ENCODE results near the gene SSH2.

Gene SSH2

GRCh38 chr17:29864123-29864522 lies 65.9 kb downstream of the SSH2 start (continued):
- TF ChIP-seq ZNF518A (tag by site-specific recombination; conservative IDR thresholded peaks at IDR 0.05; ENCODE audit: low read depth), result peak; percentile 72; the same call in 1 of the 2 replicates
- TF ChIP-seq ZNF394 (tag by site-specific recombination; IDR thresholded peaks at IDR 0.05; ENCODE audit: borderline replicate concordance), result peak; percentile 83

GRCh38 chr17:29862951-29863350 lies 67.1 kb downstream of the SSH2 start:
- Histone ChIP-seq H3K4me3 (ENCODE audit: low read depth, low read length) (no peak overlapping the region), H3K36me3 (ENCODE audit: control insufficient read depth in 2 of 2, insufficient read depth in 1 of 2, low read length in 2 of 2) (no peaks in the 10 kb centered on the region; a peak in 1 of 3 replicates), H3K4me1 (ENCODE audit: control insufficient read depth, insufficient read depth, low read length) (no peaks in the 10 kb centered on the region), H3K9me3 (ENCODE audit: control insufficient read depth, insufficient read depth, low read depth, low read length) (no peaks in the 10 kb centered on the region), H3K27ac (ENCODE audit: extremely low read depth, low read depth, low read length) (no peak overlapping the region)
- ChIA-PET CTCF (interaction anchor here (0.6 to 1.1 kb wide), 2 partner anchors 9 to 1100 kb away, joined by 3 read pairs; no protein-coding TSS in a partner anchor), POLR2A (no interaction called here)
- TF ChIP-seq ZNF555 (tag by site-specific recombination; conservative IDR thresholded peaks at IDR 0.05), result no peak
- TF ChIP-seq OVOL3 (tag by site-specific recombination; IDR thresholded peaks at IDR 0.05), result no peak
- no peak for TF ChIP-seq ZNF157 (tag by site-specific recombination; IDR thresholded peaks at IDR 0.05)
- TF ChIP-seq ZNF202 (tag by site-specific recombination; IDR thresholded peaks at IDR 0.05; ENCODE audit: borderline replicate concordance), result no peak
- TF ChIP-seq ZNF514 (tag by site-specific recombination; IDR thresholded peaks at IDR 0.05), result no peak
- no peak for TF ChIP-seq ZNF214 (tag by site-specific recombination; IDR thresholded peaks at IDR 0.05; ENCODE audit: borderline replicate concordance)
- TF ChIP-seq ZNF248 (tag by site-specific recombination; IDR thresholded peaks at IDR 0.05), result no peak
- no peak for TF ChIP-seq ZBTB44 (tag by site-specific recombination; IDR thresholded peaks at IDR 0.05)
- TF ChIP-seq KLF10 (tag by site-specific recombination; IDR thresholded peaks at IDR 0.05), result no peak
- no peak for TF ChIP-seq ZNF335 (tag by site-specific recombination; conservative IDR thresholded peaks at IDR 0.05)
- TF ChIP-seq ZNF416 (tag by site-specific recombination; IDR thresholded peaks at IDR 0.05), result no peak
- no peak for TF ChIP-seq BCL6B (tag by site-specific recombination; IDR thresholded peaks at IDR 0.05)
- no peak for TF ChIP-seq ZNF692 (tag by site-specific recombination; IDR thresholded peaks at IDR 0.05)
- TF ChIP-seq HOXA7 (CRISPR knock-in tag; IDR thresholded peaks at IDR 0.05; ENCODE audit: borderline replicate concordance), result no peak

Measured in HEK293 (cell line).